K562 treated with DMSO at 1 percent for 4 hours (cell line): ENCODE measurements around the gene ZNF318. TPM values are rescaled to one million over a fixed set of nuclear protein-coding genes. Genes with fewer than 3 reads are reported as not detected.

Experiments
- total RNA-seq: library from RNA; unstranded; fragments of 300-600 nt; gene quantifications from 2 replicates; pipeline ENCODE4 v1.2.3, GENCODE V29; 2022; ENCODE audit not compliant: insufficient read depth

Gene ZNF318
- 13.0 and 16.6 TPM in 2 replicates for total RNA-seq

GRCh38 chr6:43369174-43370002 is at the start of gene ZNF318:
ZNF318 (minus strand) TSS chr6:43369647; CDS start chr6:43369365, 282 bp downstream.

GRCh38 chr6:43308101-43308989 is 61.1 kb downstream of the ZNF318 start, which contains the start of gene CRIP3:
CRIP3 (minus strand) TSS chr6:43308826; CDS start chr6:43308792, 34 bp downstream.

GRCh38 chr6:43297644-43298564 is 71.5 kb downstream of the ZNF318 start, which contains the start of gene SLC22A7:
SLC22A7 (plus strand) TSS chr6:43298260; CDS start chr6:43298359, 99 bp downstream.

Other genes starting within 250 kb of the ZNF318 start
- 33.6 and 38.1 TPM in 2 replicates for gene SRF, start 198.4 kb downstream of the ZNF318 start, total RNA-seq
- 12.5 and 20.5 TPM in 2 replicates for gene CUL9, start 187.5 kb downstream of the ZNF318 start, total RNA-seq
- gene DNPH1, start 140.2 kb downstream of the ZNF318 start, total RNA-seq: 204 and 307 TPM in 2 replicates
- not detected in 2 replicates for gene TTBK1, start 126.2 kb downstream of the ZNF318 start, total RNA-seq
- gene SLC22A7, start 71.4 kb downstream of the ZNF318 start, total RNA-seq: not detected in 2 replicates
- gene CRIP3, start 60.8 kb downstream of the ZNF318 start, total RNA-seq: not detected in 2 replicates
- 11.9 and 15.4 TPM in 2 replicates for gene ABCC10, start 57.9 kb upstream of the ZNF318 start, total RNA-seq
- gene DLK2, start 85.9 kb upstream of the ZNF318 start, total RNA-seq: 0.84 TPM in 1 of 2 replicates, not detected in the other
- 40.5 and 45.9 TPM in 2 replicates for gene TJAP1, start 107.9 kb upstream of the ZNF318 start, total RNA-seq
- gene LRRC73, start 140.7 kb upstream of the ZNF318 start, total RNA-seq: not detected in 2 replicates
- gene YIPF3, start 147.3 kb upstream of the ZNF318 start, total RNA-seq: 136 and 148 TPM in 2 replicates
- 47.9 and 51.3 TPM in 2 replicates for gene POLR1C, start 147.4 kb upstream of the ZNF318 start, total RNA-seq
- gene XPO5, start 206.4 kb upstream of the ZNF318 start, total RNA-seq: 54.7 and 66.2 TPM in 2 replicates
- gene POLH, start 206.5 kb upstream of the ZNF318 start, total RNA-seq: 20.0 and 22.6 TPM in 2 replicates